ENCODE measurements around the gene NEUROD2. TPM values are rescaled to one million over a fixed set of nuclear protein-coding genes. Genes with fewer than 3 reads are reported as not detected.

Gene NEUROD2
- total and polyA plus RNA-seq, 2 of the 13 experiments (the other 11 are each of a cell fraction or from before 2014, with no cell fraction given): not detected

- TF ChIP-seq SIN3A (IDR thresholded peaks at IDR 0.05; ENCODE audit: borderline replicate concordance, low read depth, low read length) (peak; percentile 33; the same call in 1 of the 2 replicates), ZNF558 (CRISPR knock-in tag; IDR thresholded peaks at IDR 0.05; ENCODE audit: borderline replicate concordance) (no peak; the same call in 1 of the 2 replicates), HHEX (CRISPR knock-in tag; IDR thresholded peaks at IDR 0.05) (no peak), TOPORS (CRISPR knock-in tag; IDR thresholded peaks at IDR 0.05) (no peak), CBFB (CRISPR knock-in tag; IDR thresholded peaks at IDR 0.05) (peak; percentile 66; the same call in 1 of the 2 replicates), NFIB (CRISPR knock-in tag; IDR thresholded peaks at IDR 0.05; ENCODE audit: borderline replicate concordance) (no peak), NBN (conservative IDR thresholded peaks at IDR 0.05) (no peak), HNF4A (CRISPR knock-in tag; IDR thresholded peaks at IDR 0.05) (no peak; the same call in 1 of the 2 replicates), ZBTB26 (CRISPR knock-in tag; IDR thresholded peaks at IDR 0.05; ENCODE audit: borderline replicate concordance) (no peak), THYN1 (CRISPR knock-in tag; IDR thresholded peaks at IDR 0.05; ENCODE audit: borderline replicate concordance, low read depth) (no peak)
- TF ChIP-seq, protein P1, sequence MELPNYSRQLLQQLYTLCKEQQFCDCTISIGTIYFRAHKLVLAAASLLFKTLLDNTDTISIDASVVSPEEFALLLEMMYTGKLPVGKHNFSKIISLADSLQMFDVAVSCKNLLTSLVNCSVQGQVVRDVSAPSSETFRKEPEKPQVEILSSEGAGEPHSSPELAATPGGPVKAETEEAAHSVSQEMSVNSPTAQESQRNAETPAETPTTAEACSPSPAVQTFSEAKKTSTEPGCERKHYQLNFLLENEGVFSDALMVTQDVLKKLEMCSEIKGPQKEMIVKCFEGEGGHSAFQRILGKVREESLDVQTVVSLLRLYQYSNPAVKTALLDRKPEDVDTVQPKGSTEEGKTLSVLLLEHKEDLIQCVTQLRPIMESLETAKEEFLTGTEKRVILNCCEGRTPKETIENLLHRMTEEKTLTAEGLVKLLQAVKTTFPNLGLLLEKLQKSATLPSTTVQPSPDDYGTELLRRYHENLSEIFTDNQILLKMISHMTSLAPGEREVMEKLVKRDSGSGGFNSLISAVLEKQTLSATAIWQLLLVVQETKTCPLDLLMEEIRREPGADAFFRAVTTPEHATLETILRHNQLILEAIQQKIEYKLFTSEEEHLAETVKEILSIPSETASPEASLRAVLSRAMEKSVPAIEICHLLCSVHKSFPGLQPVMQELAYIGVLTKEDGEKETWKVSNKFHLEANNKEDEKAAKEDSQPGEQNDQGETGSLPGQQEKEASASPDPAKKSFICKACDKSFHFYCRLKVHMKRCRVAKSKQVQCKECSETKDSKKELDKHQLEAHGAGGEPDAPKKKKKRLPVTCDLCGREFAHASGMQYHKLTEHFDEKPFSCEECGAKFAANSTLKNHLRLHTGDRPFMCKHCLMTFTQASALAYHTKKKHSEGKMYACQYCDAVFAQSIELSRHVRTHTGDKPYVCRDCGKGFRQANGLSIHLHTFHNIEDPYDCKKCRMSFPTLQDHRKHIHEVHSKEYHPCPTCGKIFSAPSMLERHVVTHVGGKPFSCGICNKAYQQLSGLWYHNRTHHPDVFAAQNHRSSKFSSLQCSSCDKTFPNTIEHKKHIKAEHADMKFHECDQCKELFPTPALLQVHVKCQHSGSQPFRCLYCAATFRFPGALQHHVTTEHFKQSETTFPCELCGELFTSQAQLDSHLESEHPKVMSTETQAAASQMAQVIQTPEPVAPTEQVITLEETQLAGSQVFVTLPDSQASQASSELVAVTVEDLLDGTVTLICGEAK (IDR thresholded peaks at IDR 0.05): peak; percentile 70
- TF ChIP-seq, protein P1 (CRISPR knock-in tag; IDR thresholded peaks at IDR 0.05): peak; percentile 62
- TF ChIP-seq, protein P2, sequence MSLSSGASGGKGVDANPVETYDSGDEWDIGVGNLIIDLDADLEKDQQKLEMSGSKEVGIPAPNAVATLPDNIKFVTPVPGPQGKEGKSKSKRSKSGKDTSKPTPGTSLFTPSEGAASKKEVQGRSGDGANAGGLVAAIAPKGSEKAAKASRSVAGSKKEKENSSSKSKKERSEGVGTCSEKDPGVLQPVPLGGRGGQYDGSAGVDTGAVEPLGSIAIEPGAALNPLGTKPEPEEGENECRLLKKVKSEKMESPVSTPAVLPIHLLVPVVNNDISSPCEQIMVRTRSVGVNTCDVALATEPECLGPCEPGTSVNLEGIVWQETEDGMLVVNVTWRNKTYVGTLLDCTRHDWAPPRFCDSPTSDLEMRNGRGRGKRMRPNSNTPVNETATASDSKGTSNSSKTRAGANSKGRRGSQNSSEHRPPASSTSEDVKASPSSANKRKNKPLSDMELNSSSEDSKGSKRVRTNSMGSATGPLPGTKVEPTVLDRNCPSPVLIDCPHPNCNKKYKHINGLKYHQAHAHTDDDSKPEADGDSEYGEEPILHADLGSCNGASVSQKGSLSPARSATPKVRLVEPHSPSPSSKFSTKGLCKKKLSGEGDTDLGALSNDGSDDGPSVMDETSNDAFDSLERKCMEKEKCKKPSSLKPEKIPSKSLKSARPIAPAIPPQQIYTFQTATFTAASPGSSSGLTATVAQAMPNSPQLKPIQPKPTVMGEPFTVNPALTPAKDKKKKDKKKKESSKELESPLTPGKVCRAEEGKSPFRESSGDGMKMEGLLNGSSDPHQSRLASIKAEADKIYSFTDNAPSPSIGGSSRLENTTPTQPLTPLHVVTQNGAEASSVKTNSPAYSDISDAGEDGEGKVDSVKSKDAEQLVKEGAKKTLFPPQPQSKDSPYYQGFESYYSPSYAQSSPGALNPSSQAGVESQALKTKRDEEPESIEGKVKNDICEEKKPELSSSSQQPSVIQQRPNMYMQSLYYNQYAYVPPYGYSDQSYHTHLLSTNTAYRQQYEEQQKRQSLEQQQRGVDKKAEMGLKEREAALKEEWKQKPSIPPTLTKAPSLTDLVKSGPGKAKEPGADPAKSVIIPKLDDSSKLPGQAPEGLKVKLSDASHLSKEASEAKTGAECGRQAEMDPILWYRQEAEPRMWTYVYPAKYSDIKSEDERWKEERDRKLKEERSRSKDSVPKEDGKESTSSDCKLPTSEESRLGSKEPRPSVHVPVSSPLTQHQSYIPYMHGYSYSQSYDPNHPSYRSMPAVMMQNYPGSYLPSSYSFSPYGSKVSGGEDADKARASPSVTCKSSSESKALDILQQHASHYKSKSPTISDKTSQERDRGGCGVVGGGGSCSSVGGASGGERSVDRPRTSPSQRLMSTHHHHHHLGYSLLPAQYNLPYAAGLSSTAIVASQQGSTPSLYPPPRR (CRISPR knock-in tag; IDR thresholded peaks at IDR 0.05; ENCODE audit: borderline replicate concordance): peak; percentile 84
Observed at GRCh38 chr17:39636927-39637736, 29.4 kb upstream of the NEUROD2 start, which contains the start of gene STARD3 (continued).

Measured in HepG2 (cell line).